G401.6 (cell line): ENCODE results near the gene CMTR1.

ENCODE experiments used
- FAIRE-seq: peaks from 2 replicates; lab custom pipeline; 2012; peaks lifted over from hg19 to GRCh38; lab: Jason Lieb, UNC

The CMTR1 gene

DNA sequence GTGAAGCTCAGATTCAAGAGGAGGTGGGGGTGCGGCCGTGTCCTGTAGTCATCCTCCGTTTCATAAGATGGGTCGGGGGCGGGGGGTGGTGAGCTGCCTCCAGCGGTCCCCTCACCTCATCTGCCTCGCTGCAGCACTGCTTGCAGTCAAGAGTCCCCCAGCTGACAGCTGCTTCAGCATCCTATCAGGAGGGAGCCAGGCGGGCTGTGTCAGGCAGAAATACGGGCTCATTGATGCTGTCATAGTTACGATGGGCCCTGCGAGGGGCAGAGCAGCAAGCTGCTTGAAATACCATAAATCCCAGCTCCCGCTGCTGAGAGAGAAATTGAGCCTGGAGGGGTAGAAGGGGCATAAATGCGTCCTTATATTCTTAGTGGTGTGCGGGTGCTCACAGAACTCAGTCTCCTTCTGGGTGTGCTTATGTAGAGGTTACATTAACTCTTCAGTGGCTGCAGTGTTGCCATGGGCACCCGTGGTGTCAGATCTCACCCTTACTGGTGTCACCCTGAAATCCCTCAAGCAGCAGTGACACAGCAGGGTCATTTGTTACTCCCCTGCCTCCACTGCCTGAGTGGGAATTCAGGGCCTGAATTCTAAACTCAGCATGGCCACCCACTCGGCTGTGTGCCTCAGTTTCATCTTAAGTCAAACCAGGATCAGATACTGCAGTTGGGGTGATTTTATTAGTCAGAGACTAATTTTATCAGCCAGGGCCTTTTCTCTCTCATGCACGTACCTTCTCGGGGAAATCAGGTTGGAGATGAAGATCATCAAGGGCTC is 44.8 kb downstream of the CMTR1 start:
- no peak for FAIRE-seq

DNA sequence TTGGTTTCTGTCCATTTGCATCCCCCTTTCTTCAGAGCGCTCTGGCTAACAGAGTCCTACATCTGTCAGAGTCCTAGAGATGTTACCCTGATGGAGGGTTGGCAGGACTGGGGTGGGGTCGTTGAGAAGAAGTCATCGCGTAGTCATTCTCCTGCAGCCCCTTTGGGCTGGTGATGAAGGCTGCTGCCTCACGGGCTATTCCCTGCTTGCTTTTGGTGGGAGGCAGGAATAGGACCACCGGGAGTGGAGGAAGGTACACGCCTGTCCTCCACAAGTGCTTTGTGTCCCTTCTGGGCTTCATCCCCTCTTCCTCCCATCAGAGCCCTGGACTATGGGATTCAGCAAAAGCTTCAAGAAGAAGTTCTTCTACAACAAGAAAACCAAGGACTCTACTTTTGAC is 45.8 kb downstream of the CMTR1 start:
- no peak for FAIRE-seq

GRCh38 chr6:37479266-37479854 is 46.3 kb downstream of the CMTR1 start:
- no peak for FAIRE-seq

- FAIRE-seq: no peak
Observed at GRCh38 chr6:37480118-37480736, 47.2 kb downstream of the CMTR1 start.

- no peak for FAIRE-seq
Observed at GRCh38 chr6:37480951-37481534, 48.0 kb downstream of the CMTR1 start.

- no peak for FAIRE-seq
Observed at GRCh38 chr6:37481711-37482605, 48.9 kb downstream of the CMTR1 start.

- no peak for FAIRE-seq
Observed at GRCh38 chr6:37482606-37483251, 49.7 kb downstream of the CMTR1 start.

DNA sequence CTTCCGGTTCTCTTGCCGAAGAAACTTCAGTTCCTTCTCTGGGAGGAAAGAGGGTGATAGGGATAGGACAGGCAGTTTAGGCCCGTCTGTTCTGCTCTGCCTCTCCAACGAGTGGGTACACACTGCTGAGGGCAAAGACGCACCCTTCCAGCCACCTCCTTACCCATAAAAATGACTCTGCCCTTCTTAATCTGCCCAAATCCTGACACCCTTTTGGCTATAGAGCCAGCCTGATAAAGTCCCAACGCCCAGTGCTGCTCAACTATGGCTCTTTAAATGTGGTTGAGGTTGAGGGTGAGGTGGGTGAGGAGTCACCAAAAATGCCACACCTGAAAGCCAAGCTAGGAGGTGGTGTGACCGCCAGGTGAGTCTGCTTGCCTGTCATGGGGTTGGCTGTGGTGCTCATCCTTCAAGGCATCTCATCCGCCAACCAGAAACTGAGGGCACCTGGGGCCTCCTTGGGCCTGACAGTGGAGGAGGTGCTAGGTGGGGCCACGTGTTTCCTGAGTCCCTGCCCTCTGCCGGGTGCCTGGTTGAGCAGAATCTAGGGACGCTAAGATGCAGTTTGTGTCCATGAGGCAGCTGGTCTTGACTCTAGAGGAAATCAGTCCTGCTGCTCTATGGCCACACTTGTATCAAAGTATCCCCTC is 50.4 kb downstream of the CMTR1 start:
- no peak for FAIRE-seq

DNA sequence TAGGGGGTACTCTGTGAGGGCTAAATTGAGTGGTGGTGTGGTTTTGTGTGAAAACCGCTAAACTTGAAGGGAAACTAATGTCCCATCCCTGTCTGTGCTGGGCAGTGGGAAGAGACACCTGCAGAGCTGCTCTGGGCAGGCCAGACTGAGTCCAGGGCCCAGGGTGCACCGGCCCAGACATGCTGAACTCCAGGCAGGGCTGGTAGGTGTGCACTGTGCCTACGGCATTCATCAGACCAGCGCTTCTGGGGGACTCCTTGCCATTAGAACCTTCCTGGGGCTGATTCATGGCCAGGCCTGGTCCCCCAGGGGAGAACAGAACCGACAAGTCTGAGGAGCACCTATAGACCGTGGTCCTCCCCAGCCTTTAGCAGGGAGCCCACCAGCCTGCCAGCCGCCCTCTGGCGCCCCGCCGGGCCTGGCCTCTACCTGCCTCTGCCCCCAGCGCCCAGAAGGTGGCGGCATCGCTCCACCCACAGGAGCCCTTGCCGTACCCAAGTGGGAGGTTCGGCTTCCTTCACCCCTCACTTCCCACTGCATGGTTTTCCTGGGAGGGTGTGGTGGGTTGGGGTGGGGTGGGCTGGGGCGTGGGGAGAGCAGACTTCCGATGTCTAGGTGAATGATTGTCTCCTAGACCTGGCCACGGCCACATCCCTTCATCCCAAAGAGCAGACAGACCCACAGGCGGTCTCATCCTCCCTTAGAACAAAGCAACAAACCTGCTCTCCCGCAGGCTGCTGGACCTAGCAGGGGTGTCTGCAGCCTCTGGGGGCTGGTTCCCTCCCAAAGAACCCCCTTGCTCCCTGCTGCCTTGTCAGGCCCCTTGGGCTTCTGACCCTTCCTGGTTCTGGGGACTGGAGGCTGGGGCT is 51.1 kb downstream of the CMTR1 start:
- FAIRE-seq: no peak

- no peak for FAIRE-seq
Observed at GRCh38 chr6:37484786-37485170, 51.8 kb downstream of the CMTR1 start.

DNA sequence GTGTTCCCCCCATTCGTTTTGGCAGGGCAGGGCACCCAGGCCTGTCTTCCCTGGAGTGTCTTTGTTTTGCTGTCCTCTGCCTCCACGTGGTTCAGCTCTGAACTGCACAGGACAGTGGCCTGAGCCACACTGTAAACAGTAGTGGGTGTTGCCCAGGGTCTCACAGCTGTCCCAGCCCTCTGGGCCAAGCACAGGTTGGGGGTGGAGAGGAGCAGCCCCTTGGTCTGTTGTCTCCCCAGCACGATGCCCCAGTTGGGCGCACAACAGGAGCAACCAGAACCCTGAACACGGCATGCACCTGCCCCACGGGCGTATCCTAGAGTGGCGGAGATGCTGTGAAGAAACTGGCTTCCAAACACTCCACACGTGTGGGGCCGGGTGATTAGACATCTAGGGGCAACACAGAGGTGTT is 52.3 kb downstream of the CMTR1 start:
- FAIRE-seq: no peak

GRCh38 chr6:37486121-37486839 is 53.3 kb downstream of the CMTR1 start:
- no peak for FAIRE-seq

- no peak for FAIRE-seq
Observed at GRCh38 chr6:37487591-37488380, 54.8 kb downstream of the CMTR1 start.

- no peak for FAIRE-seq
Observed at GRCh38 chr6:37488476-37488875, 55.5 kb downstream of the CMTR1 start.

- FAIRE-seq: no peak
Observed at GRCh38 chr6:37489697-37490336, 56.8 kb downstream of the CMTR1 start.

- no peak for FAIRE-seq
Observed at GRCh38 chr6:37490536-37491170, 57.6 kb downstream of the CMTR1 start.

- FAIRE-seq: no peak
Observed at GRCh38 chr6:37491171-37491829, 58.3 kb downstream of the CMTR1 start.
